OCI-M1 (cell line): ENCODE measurements around the gene DNM3.

Source experiments
- DNase-seq: peaks from one replicate; lab custom pipeline; 2025; lab: John Stamatoyannopoulos, UW

DNM3 gene

GRCh38 chr1:172457479-172458130 lies 616.3 kb downstream of the DNM3 start:
- DNase-seq, result no peak

- no peak for DNase-seq
These were observed 618.9 kb downstream of the DNM3 start for GRCh38 chr1:172460177-172460576.

GRCh38 chr1:172460887-172461315 lies 619.6 kb downstream of the DNM3 start:
- DNase-seq, result no peak
